Measurements from ENCODE around the gene AKAP7. TPM values are rescaled to one million over a fixed set of nuclear protein-coding genes. Genes with fewer than 3 reads are reported as not detected.

AKAP7 gene
- total RNA-seq, 1 experiment from 2014 or later: 3.1 TPM

DNA sequence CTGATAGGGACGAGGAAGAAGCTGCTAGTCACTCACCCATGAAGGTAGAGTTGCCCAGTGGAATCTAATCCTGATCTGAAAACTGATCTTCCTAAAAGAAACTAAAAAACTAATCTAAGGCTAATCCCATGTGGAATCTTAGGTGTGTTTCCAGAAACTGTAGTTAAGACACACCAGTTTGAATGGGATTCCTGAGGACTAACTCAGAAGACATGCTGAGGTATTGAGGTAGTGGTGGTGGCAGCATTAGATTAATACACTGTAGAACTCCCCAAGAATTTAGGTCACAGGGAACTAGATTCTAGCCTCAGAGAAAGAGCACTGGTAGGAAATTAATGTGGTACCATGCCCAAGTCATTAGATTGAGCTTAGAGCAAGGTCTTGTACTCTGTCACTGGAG, 19.6 kb upstream of the AKAP7 start:
- TF ChIP-seq SIN3A (IDR thresholded peaks at IDR 0.05; ENCODE audit: low read depth): no peak
- H3K9ac ChIP-seq (ENCODE audit: low read length): no peak overlapping the region
- no peaks in the 10 kb centered on the region for H3K27me3 ChIP-seq (ENCODE audit: insufficient read depth, low read length)
- H3K36me3 ChIP-seq (ENCODE audit: control insufficient read depth in 1 of 2, insufficient read depth in 2 of 2, low read length in 2 of 2): no peaks in the 10 kb centered on the region
- H3K27ac ChIP-seq (ENCODE audit: low read depth, low read length): no peak overlapping the region
- no peaks in the 10 kb centered on the region for H3K9me3 ChIP-seq (ENCODE audit: control insufficient read depth in 1 of 2, insufficient read depth in 1 of 2, low read depth in 1 of 2, low read length in 2 of 2)
- RAD21 ChIA-PET (ENCODE audit: low non-redundant PET in 1 of 2, low total read pairs in 2 of 2, uncharacterized antibody in 2 of 2, unreplicated experiment in 2 of 2): interaction anchor here in 1 of 2 experiments (2.4 kb wide), 1 partner anchor 230 kb away, joined by 12 read pairs; no protein-coding TSS in a partner anchor
- no peaks in the 10 kb centered on the region for H4K20me1 ChIP-seq (ENCODE audit: insufficient read depth)
- no peak overlapping the region for H3K4me3 ChIP-seq (replicated peaks in 1 of 2; ENCODE audit: low read depth in 1 of 2, low read length in 2 of 2)
- no peaks in the 10 kb centered on the region for H3K9me2 ChIP-seq (ENCODE audit: insufficient read depth)
- no peaks in the 10 kb centered on the region for H3K79me2 ChIP-seq (ENCODE audit: insufficient read depth, low read length)
- intact Hi-C loops (cut with micrococcal nuclease): loop anchor here (1.0 to 2.0 kb wide), 2 partner anchors 230 to 419 kb away; no protein-coding TSS in a partner anchor
- H3K4me1 ChIP-seq (ENCODE audit: control insufficient read depth in 1 of 2, insufficient read depth in 2 of 2, low read length in 2 of 2): no peaks in the 10 kb centered on the region
- BruUV-seq (replicated peaks): no TSS peak
- no peak overlapping the region for H2AFZ ChIP-seq (ENCODE audit: low read depth, low read length, poor library complexity, severe bottlenecking)
- CTCF ChIA-PET: interaction anchor here (1.4 to 6.5 kb wide), 4 partner anchors 15 to 513 kb away, joined by 3 to 123 read pairs (median 7); partner anchors contain the start of gene MED23
- DNase-seq (ENCODE audit: low read depth, low spot score) (no peak), ATAC-seq (no peak)
- no peak overlapping the region for H3K4me2 ChIP-seq (ENCODE audit: low read length)
- POLR2A ChIA-PET: interaction anchor here (0.6 to 2.2 kb wide), 2 partner anchors 230 to 795 kb away, joined by 3 to 8 read pairs; no protein-coding TSS in a partner anchor

GRCh38 chr6:131116321-131116720, 18.9 kb upstream of the AKAP7 start:
- no peak overlapping the region for H3K4me2 ChIP-seq (ENCODE audit: low read length)
- intact Hi-C loops (cut with micrococcal nuclease): loop anchor here (1.0 to 2.0 kb wide), 2 partner anchors 231 to 418 kb away; no protein-coding TSS in a partner anchor
- H3K9me3 ChIP-seq (ENCODE audit: control insufficient read depth in 1 of 2, insufficient read depth in 1 of 2, low read depth in 1 of 2, low read length in 2 of 2): no peaks in the 10 kb centered on the region; a peak in 1 of 4 replicates
- no peaks in the 10 kb centered on the region for H3K36me3 ChIP-seq (ENCODE audit: control insufficient read depth in 1 of 2, insufficient read depth in 2 of 2, low read length in 2 of 2)
- H4K20me1 ChIP-seq (ENCODE audit: insufficient read depth): no peaks in the 10 kb centered on the region
- no peak overlapping the region for H3K9ac ChIP-seq (ENCODE audit: low read length)
- no peak overlapping the region for H2AFZ ChIP-seq (ENCODE audit: low read depth, low read length, poor library complexity, severe bottlenecking)
- RAD21 ChIA-PET (ENCODE audit: low non-redundant PET in 1 of 2, low total read pairs in 2 of 2, uncharacterized antibody in 2 of 2, unreplicated experiment in 2 of 2): interaction anchor here (1.0 to 2.4 kb wide), 4 partner anchors 230 to 232 kb away, joined by 3 to 12 read pairs (median 4); no protein-coding TSS in a partner anchor
- no TSS peak for BruUV-seq (replicated peaks)
- no peak overlapping the region for H3K4me3 ChIP-seq (replicated peaks in 1 of 2; ENCODE audit: low read depth in 1 of 2, low read length in 2 of 2)
- CTCF ChIA-PET: interaction anchor here (0.6 to 6.5 kb wide), 11 partner anchors 14 to 1157 kb away, joined by 3 to 123 read pairs (median 4); partner anchors contain the start of gene MED23
- no peak overlapping the region for H3K27ac ChIP-seq (ENCODE audit: low read depth, low read length)
- H3K79me2 ChIP-seq (ENCODE audit: insufficient read depth, low read length): no peaks in the 10 kb centered on the region
- DNase-seq (ENCODE audit: low read depth, low spot score) (no peak), ATAC-seq (no peak; the same call in 1 of the 2 replicates)
- H3K27me3 ChIP-seq (ENCODE audit: insufficient read depth, low read length): no peaks in the 10 kb centered on the region
- POLR2A ChIA-PET: interaction anchor here (2.2 kb wide), 1 partner anchor 231 kb away, joined by 8 read pairs; no protein-coding TSS in a partner anchor
- H3K4me1 ChIP-seq (ENCODE audit: control insufficient read depth in 1 of 2, insufficient read depth in 2 of 2, low read length in 2 of 2): no peaks in the 10 kb centered on the region
- no peaks in the 10 kb centered on the region for H3K9me2 ChIP-seq (ENCODE audit: insufficient read depth)
- TF ChIP-seq ZBTB33 (IDR thresholded peaks at IDR 0.05; ENCODE audit: extremely low read depth, insufficient replicate concordance, low read length) (no peak), SRF (IDR thresholded peaks at IDR 0.05; ENCODE audit: low read depth) (no peak), YY1 (IDR thresholded peaks at IDR 0.05; ENCODE audit: extremely low read depth, insufficient replicate concordance, low read depth, low read length) (no peak), EZH2 (IDR thresholded peaks at IDR 0.05) (no peak), EZH2phosphoT487 (IDR thresholded peaks at IDR 0.05; ENCODE audit: borderline replicate concordance) (no peak), SP1 (IDR thresholded peaks at IDR 0.05; ENCODE audit: low read depth) (no peak), CEBPB (IDR thresholded peaks at IDR 0.05; ENCODE audit: low read depth) (no peak), RAD21 (IDR thresholded peaks at IDR 0.05; ENCODE audit: low read depth) (no peak), CBX3 (IDR thresholded peaks at IDR 0.05; ENCODE audit: low read depth) (no peak), EGR1 (IDR thresholded peaks at IDR 0.05; ENCODE audit: low read depth) (no peak), JUND (IDR thresholded peaks at IDR 0.05) (no peak), POLR2AphosphoS5 (IDR thresholded peaks at IDR 0.05; ENCODE audit: low read depth, low read length) (no peak), POLR2A (IDR thresholded peaks at IDR 0.05; ENCODE audit: borderline replicate concordance, extremely low read depth, insufficient read depth, insufficient read length) (no peak)
- TF ChIP-seq, protein P1, sequence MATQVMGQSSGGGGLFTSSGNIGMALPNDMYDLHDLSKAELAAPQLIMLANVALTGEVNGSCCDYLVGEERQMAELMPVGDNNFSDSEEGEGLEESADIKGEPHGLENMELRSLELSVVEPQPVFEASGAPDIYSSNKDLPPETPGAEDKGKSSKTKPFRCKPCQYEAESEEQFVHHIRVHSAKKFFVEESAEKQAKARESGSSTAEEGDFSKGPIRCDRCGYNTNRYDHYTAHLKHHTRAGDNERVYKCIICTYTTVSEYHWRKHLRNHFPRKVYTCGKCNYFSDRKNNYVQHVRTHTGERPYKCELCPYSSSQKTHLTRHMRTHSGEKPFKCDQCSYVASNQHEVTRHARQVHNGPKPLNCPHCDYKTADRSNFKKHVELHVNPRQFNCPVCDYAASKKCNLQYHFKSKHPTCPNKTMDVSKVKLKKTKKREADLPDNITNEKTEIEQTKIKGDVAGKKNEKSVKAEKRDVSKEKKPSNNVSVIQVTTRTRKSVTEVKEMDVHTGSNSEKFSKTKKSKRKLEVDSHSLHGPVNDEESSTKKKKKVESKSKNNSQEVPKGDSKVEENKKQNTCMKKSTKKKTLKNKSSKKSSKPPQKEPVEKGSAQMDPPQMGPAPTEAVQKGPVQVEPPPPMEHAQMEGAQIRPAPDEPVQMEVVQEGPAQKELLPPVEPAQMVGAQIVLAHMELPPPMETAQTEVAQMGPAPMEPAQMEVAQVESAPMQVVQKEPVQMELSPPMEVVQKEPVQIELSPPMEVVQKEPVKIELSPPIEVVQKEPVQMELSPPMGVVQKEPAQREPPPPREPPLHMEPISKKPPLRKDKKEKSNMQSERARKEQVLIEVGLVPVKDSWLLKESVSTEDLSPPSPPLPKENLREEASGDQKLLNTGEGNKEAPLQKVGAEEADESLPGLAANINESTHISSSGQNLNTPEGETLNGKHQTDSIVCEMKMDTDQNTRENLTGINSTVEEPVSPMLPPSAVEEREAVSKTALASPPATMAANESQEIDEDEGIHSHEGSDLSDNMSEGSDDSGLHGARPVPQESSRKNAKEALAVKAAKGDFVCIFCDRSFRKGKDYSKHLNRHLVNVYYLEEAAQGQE (IDR thresholded peaks at IDR 0.05; ENCODE audit: low read depth): no peak
- TF ChIP-seq, protein P2, sequence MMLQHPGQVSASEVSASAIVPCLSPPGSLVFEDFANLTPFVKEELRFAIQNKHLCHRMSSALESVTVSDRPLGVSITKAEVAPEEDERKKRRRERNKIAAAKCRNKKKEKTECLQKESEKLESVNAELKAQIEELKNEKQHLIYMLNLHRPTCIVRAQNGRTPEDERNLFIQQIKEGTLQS (IDR thresholded peaks at IDR 0.05): no peak
